HG03432 (cell line): ENCODE results near the gene CAPN5.

Source experiments
- ATAC-seq: cut with Tn5 transposase; IDR thresholded peaks from one replicate; pipeline ENCODE4 v1.9.1; 2021; ENCODE audit warnings: mild to moderate bottlenecking, moderate library complexity; ENCODE audit not compliant: unreplicated experiment

The CAPN5 gene

GRCh38 chr11:77081976-77082836 lies 15.4 kb downstream of the CAPN5 start:
- ATAC-seq = no peak

GRCh38 chr11:77082838-77083565 lies 16.2 kb downstream of the CAPN5 start:
- no peak for ATAC-seq

GRCh38 chr11:77083566-77084245 lies 16.9 kb downstream of the CAPN5 start:
- ATAC-seq = no peak

- no peak for ATAC-seq
Observed at GRCh38 chr11:77084581-77085191, 17.9 kb downstream of the CAPN5 start.

GRCh38 chr11:77085652-77086051 lies 18.9 kb downstream of the CAPN5 start:
- ATAC-seq = no peak

GRCh38 chr11:77086521-77087472 lies 20.0 kb downstream of the CAPN5 start:
- ATAC-seq = no peak

GRCh38 chr11:77087723-77088225 lies 21.0 kb downstream of the CAPN5 start:
- no peak for ATAC-seq

- ATAC-seq = no peak
Observed at GRCh38 chr11:77088236-77089003, 21.6 kb downstream of the CAPN5 start.

- ATAC-seq = no peak
Observed at GRCh38 chr11:77089004-77089545, 22.3 kb downstream of the CAPN5 start.

GRCh38 chr11:77090046-77090372 lies 23.2 kb downstream of the CAPN5 start:
- ATAC-seq = no peak

- no peak for ATAC-seq
Observed at GRCh38 chr11:77090373-77091111, 23.8 kb downstream of the CAPN5 start.

- peak; percentile 86 for ATAC-seq
Observed at GRCh38 chr11:77091146-77091940, 24.6 kb downstream of the CAPN5 start.

- ATAC-seq = no peak
Observed at GRCh38 chr11:77092382-77092781, 25.6 kb downstream of the CAPN5 start.

- no peak for ATAC-seq
Observed at GRCh38 chr11:77093056-77093891, 26.5 kb downstream of the CAPN5 start.

GRCh38 chr11:77093987-77094840 lies 27.4 kb downstream of the CAPN5 start:
- ATAC-seq = no peak
